ENCODE measurements around the gene ACO2.

DNA sequence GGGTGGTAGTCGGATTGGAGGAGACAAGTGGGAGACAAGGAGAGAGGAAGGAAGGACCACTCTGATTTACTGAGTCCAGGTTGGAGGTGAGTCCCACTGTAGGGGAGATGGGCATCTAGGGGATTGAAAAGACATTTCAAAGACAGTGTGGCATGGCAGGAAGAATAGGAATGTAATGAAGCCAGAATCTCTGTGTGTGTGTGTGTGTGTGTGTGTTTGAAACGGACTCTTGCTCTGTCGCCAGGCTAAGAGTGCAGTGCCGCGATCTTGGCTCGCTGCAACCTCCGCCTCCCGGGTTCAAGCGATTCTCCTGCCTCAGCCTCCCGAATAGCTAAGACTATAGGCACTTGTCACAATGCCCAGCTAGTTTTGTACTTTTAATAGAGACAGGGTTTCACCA is 87.6 kb downstream of the ACO2 start:
- TF ChIP-seq BCL11B (tag by site-specific recombination; IDR thresholded peaks at IDR 0.05; ENCODE audit: low read depth) (no peak), ZFP3 (tag by site-specific recombination; IDR thresholded peaks at IDR 0.05; ENCODE audit: low read depth) (no peak)
